Mesendoderm (in vitro differentiated cells): Measurements from ENCODE around the gene SERPINB13.
"Not testable (repeated sequence)": the region's sequence is repeated elsewhere in the genome, so short reads cannot be mapped to it uniquely, and the experiment has no call there.

ENCODE experiments used
- DNase-seq: peaks from one replicate; pipeline ENCODE4 v3.0.0; 2013
- H2AK5ac ChIP-seq: 2 replicates; pipeline ENCODE4 v1.6.1; 2013; ENCODE audit warnings: low read length, inconsistent platforms
- H2BK120ac ChIP-seq: 2 replicates; pipeline ENCODE4 v1.6.1; 2013; ENCODE audit warnings: low read depth, mild to moderate bottlenecking, low read length, moderate library complexity, mixed read lengths
- H2BK15ac ChIP-seq: replicated peaks from 2 replicates; pipeline ENCODE4 v1.6.1; 2013; ENCODE audit warnings: low read depth, mild to moderate bottlenecking, moderate library complexity
- H2BK5ac ChIP-seq: 2 replicates; pipeline ENCODE4 v1.6.1; 2013; ENCODE audit warnings: low read length, inconsistent platforms
- H3K18ac ChIP-seq: 2 replicates; pipeline ENCODE4 v1.6.1; 2013; ENCODE audit warnings: mild to moderate bottlenecking, low read length, mixed read lengths
- H3K23ac ChIP-seq: one replicate; pipeline ENCODE4 v1.6.1; 2013; ENCODE audit warnings: low read length
- H3K27ac ChIP-seq: 2 replicates; pipeline ENCODE4 v1.5.1; 2013; ENCODE audit warnings: low read depth, mild to moderate bottlenecking, inconsistent platforms, low read length, moderate library complexity
- H3K27me3 ChIP-seq: 2 replicates; pipeline ENCODE4 v1.6.1; 2013; ENCODE audit warnings: low read length, control low read depth, mild to moderate bottlenecking, inconsistent platforms; ENCODE audit not compliant: insufficient read depth, poor library complexity
- H3K36me3 ChIP-seq: 2 replicates; pipeline ENCODE4 v1.6.1; 2013; ENCODE audit warnings: low read length, inconsistent platforms; ENCODE audit not compliant: control insufficient read depth, insufficient read depth
- H3K4ac ChIP-seq: one replicate; pipeline ENCODE4 v1.6.1; 2013; ENCODE audit warnings: low read depth, mild to moderate bottlenecking, low read length, moderate library complexity
- H3K4me1 ChIP-seq: 2 replicates; pipeline ENCODE4 v1.6.1; 2013; ENCODE audit warnings: low read depth, low read length, inconsistent platforms; ENCODE audit not compliant: control insufficient read depth
- H3K4me2 ChIP-seq: 2 replicates; pipeline ENCODE4 v1.6.1; 2013; ENCODE audit warnings: low read length
- H3K4me3 ChIP-seq: 2 replicates; pipeline ENCODE4 v1.5.1; 2013; ENCODE audit warnings: mild to moderate bottlenecking, low read length
- H3K56ac ChIP-seq: one replicate; pipeline ENCODE4 v1.6.1; 2013; ENCODE audit warnings: low read length
- H3K79me1 ChIP-seq: 2 replicates; pipeline ENCODE4 v1.6.1; 2013; ENCODE audit warnings: low read length, inconsistent platforms
- H3K79me2 ChIP-seq: 2 replicates; pipeline ENCODE4 v1.6.1; 2013; ENCODE audit warnings: mild to moderate bottlenecking, low read length; ENCODE audit not compliant: control insufficient read depth, insufficient read depth
- H3K9ac ChIP-seq: 2 replicates; pipeline ENCODE4 v1.6.1; 2013; ENCODE audit warnings: low read length, inconsistent platforms
- H4K5ac ChIP-seq: one replicate; pipeline ENCODE4 v1.6.1; 2013; ENCODE audit warnings: low read length
- H4K8ac ChIP-seq: one replicate; pipeline ENCODE4 v1.6.1; 2013; ENCODE audit warnings: low read depth, mild to moderate bottlenecking, control low read depth, low read length, moderate library complexity
- WGBS: extraction: QIAGEN DNeasy Blood & Tissue Kit; methylation state at CpG from one replicate; pipeline ENCODE4 v1.1.7; 2013; ENCODE audit warnings: low lambda C conversion rate, missing lambda C conversion rate; ENCODE audit not compliant: insufficient coverage; ENCODE audit errors: extremely low coverage; 5-methylcytosine and 5-hydroxymethylcytosine counted together

The SERPINB13 gene

GRCh38 chr18:63644694-63645093 lies 57.6 kb downstream of the SERPINB13 start:
- not testable (repeated sequence) for H3K79me2 ChIP-seq, H3K79me1 ChIP-seq, H3K4me2 ChIP-seq, H3K27me3 ChIP-seq, H3K56ac ChIP-seq, H2AK5ac ChIP-seq, H2BK15ac ChIP-seq, H3K9ac ChIP-seq, H2BK120ac ChIP-seq, H3K36me3 ChIP-seq, H4K5ac ChIP-seq, H4K8ac ChIP-seq, H3K18ac ChIP-seq, H3K27ac ChIP-seq, H3K4me1 ChIP-seq, H3K23ac ChIP-seq, H2BK5ac ChIP-seq, H3K4ac ChIP-seq, H3K4me3 ChIP-seq
- whole genome bisulfite sequencing, result no CpG with 5 or more reads among the region's 1 CpG
- DNase-seq, result peak; percentile 25

- Histone ChIP-seq H3K56ac (no peak overlapping the region), H3K27me3 (no peaks in the 10 kb centered on the region), H2BK5ac (no peak overlapping the region), H2BK15ac (no peak overlapping the region), H3K23ac (no peak overlapping the region), H4K5ac (no peak overlapping the region), H2AK5ac (no peak overlapping the region), H3K9ac (no peak overlapping the region), H3K27ac (no peak overlapping the region), H3K18ac (no peak overlapping the region), H3K4me3 (no peak overlapping the region), H3K36me3 (no peaks in the 10 kb centered on the region), H3K4me1 (no peaks in the 10 kb centered on the region), H2BK120ac (no peak overlapping the region), H3K79me1 (no peaks in the 10 kb centered on the region), H3K79me2 (no peaks in the 10 kb centered on the region), H3K4ac (no peak overlapping the region), H4K8ac (no peak overlapping the region), H3K4me2 (no peak overlapping the region)
- no peak for DNase-seq
Measured at GRCh38 chr18:63646936-63647335, 59.8 kb downstream of the SERPINB13 start.

GRCh38 chr18:63648241-63648640 lies 61.1 kb downstream of the SERPINB13 start:
- Histone ChIP-seq H3K27ac (no peak overlapping the region), H2BK5ac (no peak overlapping the region), H4K5ac (no peak overlapping the region), H3K36me3 (no peaks in the 10 kb centered on the region), H3K23ac (no peak overlapping the region), H3K4ac (no peak overlapping the region), H3K79me1 (no peaks in the 10 kb centered on the region), H3K27me3 (no peaks in the 10 kb centered on the region), H3K4me2 (no peak overlapping the region), H3K9ac (no peak overlapping the region), H3K79me2 (no peaks in the 10 kb centered on the region), H3K56ac (no peak overlapping the region), H3K18ac (no peak overlapping the region), H4K8ac (no peak overlapping the region), H2AK5ac (no peak overlapping the region), H3K4me3 (no peak overlapping the region), H2BK120ac (no peak overlapping the region), H2BK15ac (no peak overlapping the region), H3K4me1 (no peaks in the 10 kb centered on the region)
- no CpG with 5 or more reads among the region's 7 CpGs for WGBS
- DNase-seq, result peak; percentile 2
